Measurements from ENCODE around the gene HDLBP. TPM values are rescaled to one million over a fixed set of nuclear protein-coding genes. Genes with fewer than 3 reads are reported as not detected.

The HDLBP gene
- polyA plus RNA-seq, 3 donors: 50.4 to 73.1 (median 69.9) TPM

DNA sequence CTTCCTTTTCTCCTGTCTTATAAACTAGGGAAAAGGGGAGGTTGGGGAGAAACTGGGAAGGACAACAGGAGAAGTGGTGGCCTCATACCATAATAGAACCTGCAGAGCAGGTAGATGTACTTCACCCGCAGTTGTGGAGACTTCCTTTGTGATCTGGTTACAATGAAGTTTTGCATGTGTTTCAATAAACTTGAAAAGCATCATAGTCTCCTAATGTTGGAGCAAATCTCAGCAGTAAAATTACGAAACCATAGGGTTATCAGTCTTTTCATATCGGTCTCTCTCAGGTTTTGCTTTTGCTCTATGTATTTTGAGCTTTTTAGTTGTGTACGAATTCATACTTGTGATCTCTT is 96.5 kb downstream of the HDLBP start:
- Histone ChIP-seq H3K9me3 (replicated peaks in 1 of 2; ENCODE audit: control insufficient read depth in 1 of 2, insufficient read depth in 1 of 2, low read length in 2 of 2) (no peaks in the 10 kb centered on the region), H4K20me1 (ENCODE audit: insufficient read depth, low read length) (no peaks in the 10 kb centered on the region), H3K79me2 (ENCODE audit: insufficient read depth, low read length) (no peaks in the 10 kb centered on the region), H3K9ac (ENCODE audit: insufficient read depth, low read length, poor library complexity, severe bottlenecking) (no peak overlapping the region), H2AFZ (ENCODE audit: insufficient read depth, low read depth, low read length, poor library complexity, severe bottlenecking) (peak overlapping the region; percentile 67), H3K4me3 (replicated peaks in 1 of 3; ENCODE audit: low read depth in 2 of 3, low read length in 3 of 3) (peak overlapping the region in 1 of 3 experiments; percentile 68), H3K4me2 (replicated peaks; ENCODE audit: extremely low read depth, low read length, poor library complexity, severe bottlenecking) (peak overlapping the region; percentile 68), H3K27me3 (ENCODE audit: control insufficient read depth in 2 of 2, insufficient read depth in 2 of 2, low read length in 2 of 2) (peaks cover 4 to 30% of the 10 kb centered on the region in 2 donors), H3K27ac (ENCODE audit: low read depth in 1 of 2, low read length in 2 of 2) (no peak overlapping the region), H3K36me3 (replicated peaks in 1 of 2; ENCODE audit: control insufficient read depth in 1 of 2, insufficient read depth in 2 of 2, low read length in 2 of 2) (no peaks in the 10 kb centered on the region), H3K4me1 (ENCODE audit: control insufficient read depth in 1 of 2, insufficient read depth in 2 of 2, low read length in 2 of 2) (peaks cover 8 to 13% of the 10 kb centered on the region in 2 donors)
- peak overlapping the region; percentile 86 to 93 for H3K4me3 Mint-ChIP-seq
- peaks cover 20% of the 10 kb centered on the region for H3K4me1 Mint-ChIP-seq
- H3K9me3 Mint-ChIP-seq: peaks cover 0 to 2% (median 0%) of the 10 kb centered on the region in 7 donors
- intact Hi-C loops (cut with micrococcal nuclease): no loop called here
- WGBS (ENCODE audit: insufficient coverage): no CpG with 5 or more reads among the region's 4 CpGs
- H3K27ac Mint-ChIP-seq: no peak overlapping the region
- peaks cover 39 to 59% (median 44%) of the 10 kb centered on the region in 3 donors for H3K27me3 Mint-ChIP-seq (ENCODE audit: low read depth in 3 of 3)
- no peak for DNase-seq
- no peak for TF ChIP-seq CTCF (IDR thresholded peaks at IDR 0.05)
- H3K36me3 Mint-ChIP-seq: no peaks in the 10 kb centered on the region

DNA sequence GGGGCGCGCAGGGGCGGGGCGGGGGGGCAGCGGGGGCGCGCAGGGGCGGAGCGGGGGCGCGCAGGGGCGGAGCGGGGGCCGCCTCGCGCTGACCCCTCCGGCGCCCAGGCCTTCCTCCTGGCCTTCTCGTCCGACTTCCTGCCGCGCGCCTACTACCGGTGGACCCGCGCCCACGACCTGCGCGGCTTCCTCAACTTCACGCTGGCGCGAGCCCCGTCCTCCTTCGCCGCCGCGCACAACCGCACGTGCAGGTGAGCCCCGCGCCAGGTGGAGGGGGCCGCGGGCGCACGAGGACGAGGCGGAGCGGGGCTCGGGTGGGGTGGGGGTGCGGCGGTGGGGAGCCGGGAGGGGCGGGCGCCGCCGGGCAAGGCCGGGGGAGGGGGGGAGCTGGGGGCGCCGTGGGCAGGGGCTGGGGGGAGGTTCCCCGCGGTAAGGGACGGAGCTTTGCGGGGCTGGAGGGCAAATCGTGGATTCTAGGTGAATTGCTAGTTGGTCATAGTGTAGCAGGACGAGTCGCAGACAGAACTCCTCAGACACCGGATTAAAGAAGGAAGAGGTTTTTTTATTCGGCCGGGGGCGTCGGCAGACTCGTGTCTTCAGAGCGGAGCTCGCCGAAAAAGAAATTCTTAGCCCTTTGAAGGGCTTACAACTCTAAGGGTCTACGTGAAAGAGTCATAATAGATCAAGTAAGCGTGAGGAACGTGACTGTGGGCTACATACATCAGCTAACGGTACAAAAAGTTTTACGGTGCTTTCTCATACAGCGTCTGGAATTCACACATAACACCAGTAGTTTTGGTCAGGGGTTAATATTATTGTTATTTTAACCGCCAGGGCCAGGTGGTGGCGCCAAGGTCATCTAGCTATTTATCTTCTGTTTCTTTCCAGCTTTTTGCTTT is 97.1 kb downstream of the HDLBP start:
- Histone ChIP-seq H3K27me3 (ENCODE audit: control insufficient read depth in 2 of 2, insufficient read depth in 2 of 2, low read length in 2 of 2) (peaks cover 4 to 30% of the 10 kb centered on the region in 2 donors), H3K9ac (ENCODE audit: insufficient read depth, low read length, poor library complexity, severe bottlenecking) (no peak overlapping the region)
- H3K4me1 Mint-ChIP-seq: peaks cover 15% of the 10 kb centered on the region

More for the DNA sequence above, 97.1 kb downstream of the HDLBP start:
- Histone ChIP-seq H3K9me3 (replicated peaks in 1 of 2; ENCODE audit: control insufficient read depth in 1 of 2, insufficient read depth in 1 of 2, low read length in 2 of 2) (no peaks in the 10 kb centered on the region), H2AFZ (ENCODE audit: insufficient read depth, low read depth, low read length, poor library complexity, severe bottlenecking) (peak overlapping the region; percentile 67), H3K4me1 (ENCODE audit: control insufficient read depth in 1 of 2, insufficient read depth in 2 of 2, low read length in 2 of 2) (peaks cover 8 to 13% of the 10 kb centered on the region in 2 donors), H3K4me2 (replicated peaks; ENCODE audit: extremely low read depth, low read length, poor library complexity, severe bottlenecking) (peak overlapping the region; percentile 68), H3K4me3 (replicated peaks in 1 of 3; ENCODE audit: low read depth in 2 of 3, low read length in 3 of 3) (peak overlapping the region; percentile 31 to 68 (median 34)), H4K20me1 (ENCODE audit: insufficient read depth, low read length) (no peaks in the 10 kb centered on the region), H3K27ac (ENCODE audit: low read depth in 1 of 2, low read length in 2 of 2) (no peak overlapping the region), H3K79me2 (ENCODE audit: insufficient read depth, low read length) (no peaks in the 10 kb centered on the region), H3K36me3 (replicated peaks in 1 of 2; ENCODE audit: control insufficient read depth in 1 of 2, insufficient read depth in 2 of 2, low read length in 2 of 2) (no peaks in the 10 kb centered on the region)
- H3K27me3 Mint-ChIP-seq (ENCODE audit: low read depth in 3 of 3): peaks cover 41 to 57% (median 44%) of the 10 kb centered on the region in 3 donors
- peaks cover 0 to 2% (median 0%) of the 10 kb centered on the region in 7 donors for H3K9me3 Mint-ChIP-seq
- H3K27ac Mint-ChIP-seq: no peak overlapping the region
- intact Hi-C loops (cut with micrococcal nuclease): no loop called here
- under 1% methylated on average over 33 of the region's 83 CpGs for WGBS (ENCODE audit: insufficient coverage)
- DNase-seq: peak; percentile 35 to 58 (median 39)
- peak overlapping the region; percentile 86 to 93 for H3K4me3 Mint-ChIP-seq
- H3K36me3 Mint-ChIP-seq: no peaks in the 10 kb centered on the region
- TF ChIP-seq CTCF (IDR thresholded peaks at IDR 0.05): peak; percentile 15
